Dedifferentiated amniotic fluid mesenchymal stem cell (primary cell): Measurements from ENCODE around the gene TRA2B.
"Not testable (repeated sequence)": the region's sequence is repeated elsewhere in the genome, so short reads cannot be mapped to it uniquely, and the experiment has no call there.

Experiments
- DNase-seq: peaks from one replicate; pipeline ENCODE4 v3.0.0-alpha.2; 2016; ENCODE audit errors: extremely low spot score

Gene TRA2B

DNA sequence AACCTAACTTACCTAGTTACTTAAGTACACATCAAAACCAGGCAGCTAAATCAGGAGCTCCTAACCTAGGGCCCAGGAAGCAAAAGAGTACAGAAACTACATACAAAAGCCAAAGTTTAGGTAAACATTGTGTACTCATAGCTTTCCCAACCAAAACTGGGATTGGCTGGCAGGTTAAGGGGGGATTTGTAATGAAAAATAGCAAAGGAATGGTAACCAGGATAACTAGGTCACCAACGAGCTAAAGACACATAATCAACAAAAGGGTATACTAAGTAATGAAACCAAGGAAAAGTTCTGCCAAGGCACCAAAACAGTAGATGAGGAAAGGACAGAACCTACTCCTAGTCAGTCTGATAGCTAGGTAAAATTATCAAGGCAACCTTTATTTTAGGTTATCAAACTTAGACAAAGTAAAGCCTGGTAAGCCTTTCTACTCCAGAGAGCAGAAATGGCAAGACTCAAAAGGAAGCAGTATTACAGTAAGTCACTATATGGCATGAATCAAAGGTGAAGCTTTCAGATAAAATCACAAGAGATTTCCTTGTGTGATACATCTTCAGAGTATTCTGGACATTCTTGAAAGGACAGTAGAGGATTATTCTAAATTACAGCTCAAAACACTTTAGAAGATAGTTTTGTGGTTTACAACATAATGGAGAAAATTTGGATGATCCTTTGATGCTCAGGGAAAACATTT lies 10.2 kb downstream of the TRA2B start:
- DNase-seq: no peak

DNA sequence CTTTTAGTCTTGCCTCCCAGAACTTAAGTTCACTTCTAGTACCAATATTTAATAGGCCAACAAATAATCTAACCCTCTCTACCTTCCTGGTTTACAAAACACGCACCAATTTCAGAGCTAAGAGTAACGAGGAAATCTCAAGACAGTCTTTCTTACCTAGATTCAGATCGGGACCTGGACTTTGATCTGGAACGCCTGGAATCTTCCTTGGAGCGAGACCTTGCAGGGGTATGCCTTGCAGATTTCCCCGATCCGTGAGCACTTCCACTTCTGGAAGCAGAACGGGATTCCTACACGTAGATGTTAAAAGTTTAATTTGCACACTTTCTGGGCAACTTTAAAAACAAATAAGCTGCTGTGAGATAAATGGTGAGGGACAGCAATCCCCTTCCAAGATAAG lies 11.4 kb downstream of the TRA2B start:
- no peak for DNase-seq

- DNase-seq: no peak
Measured at GRCh38 chr3:185925353-185925752, 12.5 kb downstream of the TRA2B start.

DNA sequence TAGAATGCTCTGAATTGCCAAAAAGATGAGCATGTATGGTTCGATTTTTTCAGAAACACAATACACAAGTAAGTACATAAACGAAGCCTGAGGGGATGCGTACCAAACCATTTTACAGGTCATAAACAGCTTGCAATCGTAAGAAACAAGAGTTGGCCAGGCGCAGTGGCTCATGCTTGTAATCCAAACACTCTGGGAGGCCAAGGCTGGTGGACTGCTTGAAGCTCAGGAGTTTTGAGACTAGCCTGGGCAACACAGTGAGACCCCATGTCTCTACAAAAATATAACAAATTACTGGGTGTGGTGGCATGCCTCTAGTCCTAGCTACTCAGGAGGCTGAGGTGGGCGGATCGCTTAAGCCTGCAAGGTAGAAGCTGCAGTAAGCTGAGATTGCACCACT lies 13.4 kb downstream of the TRA2B start:
- no peak for DNase-seq

DNA sequence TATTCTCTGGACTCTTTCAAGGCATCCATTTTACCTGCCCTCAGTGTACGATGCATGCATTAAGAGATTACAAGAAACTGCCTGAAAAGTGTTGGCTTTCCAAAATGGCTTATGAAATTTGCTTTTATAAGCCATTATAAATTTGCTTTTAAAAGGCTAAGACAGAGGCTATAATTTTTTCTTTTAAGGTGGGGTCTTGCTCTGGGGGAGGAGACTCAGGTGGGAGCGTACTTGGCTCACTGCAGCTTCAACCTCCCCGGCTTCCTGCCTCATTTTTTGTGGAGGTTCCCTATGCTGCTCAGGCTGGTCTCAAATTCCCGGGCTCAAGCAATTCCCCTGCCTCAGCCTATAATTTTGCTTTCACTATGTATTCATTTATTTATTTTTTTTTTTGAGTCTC lies 17.6 kb downstream of the TRA2B start:
- no peak for DNase-seq

DNA sequence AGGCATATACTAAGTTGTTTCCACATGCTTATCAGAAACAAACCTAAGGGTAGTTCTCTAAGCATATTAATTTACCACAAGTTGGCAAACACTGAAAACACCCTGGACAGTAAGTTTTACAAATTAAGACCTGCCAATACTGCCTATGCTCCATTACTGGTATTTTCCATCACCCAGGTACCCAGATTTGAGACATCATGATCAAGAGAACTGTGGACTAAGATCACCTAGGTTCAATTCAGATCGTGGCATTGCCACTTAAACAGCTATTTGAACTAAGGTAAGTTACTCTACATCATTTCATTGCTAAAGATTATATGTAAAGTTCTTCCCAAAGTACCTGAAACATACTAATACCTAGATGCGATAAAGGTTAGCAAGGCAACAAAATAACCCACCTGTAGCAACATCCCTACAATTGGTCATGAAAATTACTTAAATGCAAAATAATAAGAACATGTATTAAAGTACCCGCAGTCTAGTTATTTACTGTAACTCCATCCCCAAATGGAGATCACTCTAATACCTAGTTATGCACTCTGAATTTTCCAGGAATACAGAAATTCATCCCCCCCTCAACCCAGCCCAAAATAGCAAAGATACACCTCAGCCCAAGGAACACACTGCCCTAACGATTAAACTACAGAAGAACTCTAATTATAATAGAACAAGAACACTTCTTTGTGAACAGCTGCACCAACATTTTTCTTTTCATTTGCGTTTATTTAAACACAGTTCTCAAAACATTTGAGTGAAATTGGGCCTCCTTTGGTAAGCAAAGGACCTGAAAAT lies 21.6 kb downstream of the TRA2B start:
- DNase-seq: no peak

DNA sequence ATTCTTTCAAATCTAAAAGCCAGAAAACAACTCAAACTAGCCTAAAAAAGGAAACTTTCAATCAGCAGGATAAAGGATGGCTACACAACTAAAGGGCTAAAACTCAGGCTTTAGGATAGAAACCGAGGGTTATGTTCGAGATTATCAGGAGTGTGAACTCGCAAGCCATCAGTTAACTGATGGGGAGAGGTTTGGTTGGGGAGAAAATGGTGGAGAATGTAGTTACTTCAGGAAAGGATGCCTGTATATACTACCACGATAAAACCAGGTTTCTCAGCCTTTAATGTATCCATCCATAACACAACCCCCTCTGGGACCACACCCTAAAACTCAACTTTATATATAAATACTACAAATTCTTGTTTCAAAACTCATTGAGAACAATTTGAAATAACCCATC lies 22.2 kb downstream of the TRA2B start:
- no peak for DNase-seq

DNA sequence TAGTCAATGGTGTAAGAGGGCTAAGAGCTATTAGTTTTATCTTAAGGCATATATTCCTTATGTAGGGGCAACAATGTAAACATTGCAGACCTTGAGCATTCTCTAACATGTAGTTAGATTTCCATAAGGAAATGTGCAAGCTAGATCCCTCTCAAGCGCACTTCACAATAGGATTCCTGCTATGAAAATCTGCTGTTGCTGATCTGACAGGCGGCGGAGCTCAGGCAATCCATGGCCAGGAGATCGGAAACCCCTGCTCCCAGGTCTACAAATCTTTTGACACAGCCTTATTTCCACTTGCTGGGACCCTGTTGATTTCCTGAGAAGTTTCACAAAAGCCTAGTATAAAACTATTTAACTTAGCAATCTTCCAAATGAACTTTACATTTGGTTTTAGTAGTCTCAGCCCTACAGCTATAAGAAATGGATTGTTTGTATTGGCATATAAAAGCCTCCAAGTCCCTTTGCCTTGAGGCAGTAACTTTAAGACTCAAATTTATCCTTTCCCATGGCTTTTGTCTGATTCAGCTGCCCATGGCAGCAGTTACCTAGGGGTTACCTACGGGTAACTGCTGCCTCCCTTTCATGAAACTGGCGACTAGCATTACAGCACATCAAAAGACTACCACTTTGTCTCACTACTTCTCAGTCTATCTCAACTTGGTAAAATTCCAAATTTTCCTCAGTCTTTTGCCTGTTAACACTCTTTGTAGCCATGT lies 22.7 kb downstream of the TRA2B start:
- no peak for DNase-seq

DNA sequence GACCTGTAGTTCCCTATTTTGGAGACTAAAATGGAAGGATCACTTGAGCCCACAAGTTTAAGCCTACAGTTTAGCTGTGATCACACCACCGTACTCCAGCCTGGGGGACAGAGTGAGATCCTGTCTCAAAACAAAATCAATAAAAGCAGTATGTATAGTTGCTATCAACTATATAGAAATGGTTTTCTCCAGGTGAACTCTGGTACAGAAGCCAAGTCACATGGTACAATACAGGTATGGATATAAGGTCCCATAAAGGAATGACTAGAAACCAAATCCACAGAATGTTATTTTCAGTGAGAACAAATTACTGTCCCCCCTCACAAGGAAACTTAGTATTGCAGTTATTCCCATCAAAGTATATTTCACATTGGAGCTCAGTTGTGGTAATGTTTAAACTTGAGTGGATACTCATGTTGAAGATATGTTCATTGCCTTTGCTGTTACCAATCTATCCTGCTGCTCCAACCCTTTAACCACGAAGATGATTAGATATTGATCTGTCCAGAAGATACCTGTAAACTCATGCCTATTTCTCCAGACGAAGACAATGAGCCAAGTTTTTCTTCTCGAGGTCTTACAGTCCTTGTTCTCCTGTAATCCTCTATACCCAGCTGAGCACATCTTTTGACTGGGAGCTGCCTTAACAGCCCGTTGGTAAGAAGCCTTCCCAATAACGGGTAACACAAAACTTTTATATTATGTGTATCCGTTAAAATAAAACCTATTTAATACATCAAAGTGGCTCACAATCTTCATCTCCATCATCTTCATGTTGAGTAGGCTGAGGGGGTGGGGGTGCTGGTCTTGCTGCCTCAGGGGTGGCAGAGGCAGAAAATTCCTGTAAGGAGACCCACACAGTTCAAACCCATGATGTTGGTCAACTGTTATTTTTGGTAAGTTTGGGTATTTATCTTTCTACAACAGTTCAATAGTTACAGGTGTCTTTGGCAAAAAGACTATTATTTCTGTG lies 24.6 kb downstream of the TRA2B start:
- DNase-seq: no peak

- DNase-seq: no peak
Measured at GRCh38 chr3:185912512-185912911, 25.3 kb downstream of the TRA2B start.

- DNase-seq: not testable (repeated sequence)
Measured at GRCh38 chr3:185911076-185911448, 26.8 kb downstream of the TRA2B start.

DNA sequence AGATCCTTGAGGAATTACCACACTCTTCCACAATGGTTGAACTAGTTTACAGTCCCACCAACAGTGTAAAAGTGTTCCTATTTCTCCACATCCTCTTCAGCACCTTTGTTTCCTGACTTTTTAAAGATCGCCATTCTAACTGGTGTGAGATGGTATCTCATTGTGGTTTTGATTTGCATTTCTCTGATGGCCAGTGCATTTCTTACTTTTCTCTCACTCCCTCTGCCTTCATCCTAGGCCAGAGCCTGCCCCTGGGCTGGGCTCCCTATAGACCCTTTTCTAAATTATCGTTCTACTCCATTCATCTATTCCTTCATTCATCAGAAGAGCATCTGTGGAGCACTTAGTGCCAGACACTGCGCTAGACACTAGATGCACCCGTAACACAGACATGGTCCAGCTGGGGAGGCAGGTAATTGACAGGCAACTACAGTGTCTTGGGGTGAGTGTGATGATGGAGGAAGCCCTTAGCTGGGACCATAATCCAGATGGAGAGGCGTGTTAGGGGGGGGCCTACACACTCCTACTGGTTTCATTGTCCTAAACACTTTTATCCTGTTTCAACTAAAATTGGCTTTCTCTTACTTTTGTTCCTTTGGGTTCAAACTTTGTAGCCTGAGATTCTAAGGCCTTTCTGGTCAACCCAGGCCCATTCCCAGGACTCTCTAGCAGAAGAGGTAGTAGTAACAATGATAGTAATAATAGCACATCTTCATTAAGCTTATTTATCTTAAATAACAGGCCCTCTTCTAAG lies 27.3 kb downstream of the TRA2B start:
- not testable (repeated sequence) for DNase-seq

DNA sequence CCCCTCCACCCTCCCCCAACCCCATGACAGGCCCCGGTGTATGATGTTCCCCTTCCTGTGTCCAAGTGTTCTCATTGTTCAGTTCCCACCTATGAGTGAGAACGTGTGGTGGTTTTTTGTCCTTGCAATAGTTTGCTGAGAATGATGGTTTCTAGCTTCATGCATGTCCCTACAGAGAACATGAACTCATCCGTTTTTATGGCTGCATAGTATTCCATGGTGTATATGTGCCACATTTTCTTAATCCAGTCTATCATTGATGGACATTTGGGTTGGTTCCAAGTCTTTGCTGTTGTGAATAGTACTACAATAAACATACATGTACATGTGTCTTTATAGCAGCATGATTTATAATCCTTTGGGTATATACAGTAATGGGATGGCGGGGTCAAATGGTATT lies 27.9 kb downstream of the TRA2B start:
- DNase-seq: not testable (repeated sequence)

DNA sequence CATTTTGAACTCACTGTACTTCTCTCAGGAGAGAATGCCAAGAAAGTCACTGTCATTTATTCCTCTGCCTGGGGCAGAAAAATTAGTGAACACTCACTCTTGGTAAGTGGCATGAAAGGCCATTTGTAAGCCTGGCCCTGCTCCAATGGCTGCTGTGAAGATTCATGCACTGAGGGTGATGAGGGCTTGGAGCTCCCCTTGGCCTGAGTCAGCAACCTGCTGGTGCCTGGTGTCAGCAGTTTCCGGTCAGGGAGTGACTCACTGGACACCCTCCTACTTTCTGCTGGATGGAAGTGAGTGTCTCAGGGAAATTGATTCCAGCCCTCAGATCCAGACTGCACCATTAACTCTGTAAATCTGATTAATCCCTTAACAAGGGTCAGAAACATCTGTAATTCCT lies 37.6 kb downstream of the TRA2B start:
- peak; percentile 76 for DNase-seq

DNA sequence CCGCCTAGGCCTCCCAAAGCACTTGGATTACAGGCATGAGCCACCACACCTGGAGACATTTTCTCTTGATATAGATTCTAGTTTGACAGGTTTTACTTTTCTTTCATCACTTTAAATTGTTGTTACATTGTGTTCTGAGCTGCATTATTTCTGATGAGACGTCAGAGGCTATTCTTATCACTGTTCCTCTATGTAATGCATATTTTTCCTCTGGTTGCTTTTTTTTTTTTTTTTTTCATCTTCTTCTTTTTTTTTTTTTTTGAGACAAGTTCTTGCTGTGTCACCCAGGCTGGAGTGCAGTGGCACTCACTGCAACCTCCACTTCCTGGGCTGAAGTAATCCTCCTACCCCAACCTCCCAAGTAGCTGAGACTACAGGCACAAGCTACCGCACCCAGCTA lies 41.2 kb downstream of the TRA2B start:
- no peak for DNase-seq

- no peak for DNase-seq
Measured at GRCh38 chr3:185887066-185887465, 50.7 kb downstream of the TRA2B start.

DNA sequence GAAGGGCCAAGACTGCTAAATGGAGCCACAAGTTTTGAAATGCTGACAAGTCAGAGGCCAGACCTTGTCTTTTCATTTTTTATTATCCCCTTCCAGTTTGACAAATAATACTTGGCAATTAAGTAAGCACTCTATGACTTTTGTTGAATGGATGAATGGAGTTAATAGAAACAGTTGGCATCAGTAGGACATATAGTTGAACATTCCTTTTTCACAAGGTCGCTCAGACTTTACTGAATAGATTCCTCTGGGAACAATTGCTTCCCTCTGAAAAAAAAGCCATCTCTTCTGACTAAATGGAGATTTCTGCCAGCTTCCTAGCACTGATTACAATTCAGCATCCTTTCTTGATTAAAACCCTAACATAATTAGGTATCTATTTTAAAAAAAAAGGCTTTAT lies 53.2 kb downstream of the TRA2B start:
- no peak for DNase-seq

DNA sequence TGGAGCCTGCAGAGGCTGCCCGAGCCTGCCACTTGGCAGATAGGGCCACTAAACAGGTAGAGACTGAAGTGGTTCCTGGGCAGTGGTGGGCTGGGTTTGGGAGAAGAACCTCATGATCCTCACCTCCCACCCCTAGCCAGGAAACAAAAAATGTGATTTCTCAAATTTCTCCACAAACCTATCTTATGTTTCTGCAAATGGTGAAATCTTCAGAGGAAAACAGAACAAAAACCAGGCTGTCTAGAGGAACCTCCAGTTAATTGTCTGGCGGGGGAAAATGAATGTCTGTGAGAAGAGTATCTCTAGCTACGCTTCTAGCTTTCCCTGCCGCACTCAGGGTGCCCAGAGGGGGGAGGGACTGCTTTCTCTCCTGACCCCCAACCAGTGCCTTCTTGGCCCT lies 55.9 kb downstream of the TRA2B start:
- no peak for DNase-seq

DNA sequence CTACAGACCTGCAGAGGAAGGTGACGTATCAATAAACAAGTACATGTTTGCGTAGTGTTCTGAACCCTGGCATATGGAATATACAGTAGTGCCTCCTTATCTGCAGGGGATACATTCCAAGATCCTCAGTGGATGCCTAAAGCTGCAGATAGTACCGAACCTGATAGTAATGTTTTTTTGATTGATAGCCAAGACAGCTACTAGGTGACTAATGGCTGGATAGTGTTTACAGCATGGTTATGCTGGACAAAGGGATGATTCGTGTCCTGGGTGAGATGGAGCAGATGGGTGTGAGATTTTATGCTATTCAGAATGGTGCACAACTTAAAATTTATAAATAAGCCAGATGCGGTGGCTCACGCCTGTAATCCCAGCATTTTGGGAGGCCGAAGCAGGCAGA lies 57.2 kb downstream of the TRA2B start:
- no peak for DNase-seq

DNA sequence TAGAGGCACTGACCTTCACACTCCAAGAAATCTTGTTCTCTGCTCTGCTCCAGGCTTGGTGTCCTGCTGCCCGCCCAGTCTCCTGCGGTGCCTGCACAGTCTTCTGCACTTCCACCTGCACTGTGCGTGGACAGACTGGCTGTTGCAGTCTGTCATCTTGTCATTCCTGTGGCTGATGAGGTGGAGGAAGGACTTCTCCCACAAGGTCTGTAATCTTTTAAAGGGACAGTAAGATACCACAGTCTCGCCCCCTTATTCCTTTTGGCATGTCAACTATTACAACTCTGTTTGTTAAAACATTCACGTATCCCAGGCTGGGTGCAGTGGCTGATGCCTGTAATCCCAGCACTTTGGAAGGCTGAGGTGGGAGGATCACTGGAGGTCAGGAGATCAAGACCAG lies 58.9 kb downstream of the TRA2B start:
- DNase-seq: no peak

DNA sequence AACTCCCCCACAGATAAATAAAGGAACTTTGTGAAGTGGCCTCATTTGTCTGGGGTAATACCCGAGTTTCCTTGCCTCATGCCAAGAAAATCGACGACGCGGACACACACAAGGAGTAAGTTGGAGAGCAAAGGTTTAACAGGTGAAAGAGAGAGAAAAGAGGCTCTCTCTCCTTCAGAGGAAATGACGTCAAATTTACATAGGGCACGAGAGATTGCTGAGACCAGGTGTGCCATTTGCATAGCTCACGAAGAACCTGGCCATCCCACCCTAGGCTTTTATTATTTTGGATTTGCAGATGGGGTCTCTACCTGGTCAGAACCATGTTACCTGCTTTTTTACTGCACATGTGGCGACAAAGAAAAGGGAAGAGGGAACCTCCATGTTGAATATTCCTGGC lies 63.7 kb downstream of the TRA2B start:
- no peak for DNase-seq
